AG08396 (cell line): ENCODE results near the gene DNAH14.
A peak's percentile ranks its signal among the peaks of the same experiment; 100 is the strongest.
"Not testable (repeated sequence)": the region's sequence is repeated elsewhere in the genome, so short reads cannot be mapped to it uniquely, and the experiment has no call there.

Experiments
- DNase-seq: peaks from one replicate; pipeline ENCODE4 v3.0.0; 2012; ENCODE audit warnings: low spot score, mixed read lengths

Gene DNAH14

DNA sequence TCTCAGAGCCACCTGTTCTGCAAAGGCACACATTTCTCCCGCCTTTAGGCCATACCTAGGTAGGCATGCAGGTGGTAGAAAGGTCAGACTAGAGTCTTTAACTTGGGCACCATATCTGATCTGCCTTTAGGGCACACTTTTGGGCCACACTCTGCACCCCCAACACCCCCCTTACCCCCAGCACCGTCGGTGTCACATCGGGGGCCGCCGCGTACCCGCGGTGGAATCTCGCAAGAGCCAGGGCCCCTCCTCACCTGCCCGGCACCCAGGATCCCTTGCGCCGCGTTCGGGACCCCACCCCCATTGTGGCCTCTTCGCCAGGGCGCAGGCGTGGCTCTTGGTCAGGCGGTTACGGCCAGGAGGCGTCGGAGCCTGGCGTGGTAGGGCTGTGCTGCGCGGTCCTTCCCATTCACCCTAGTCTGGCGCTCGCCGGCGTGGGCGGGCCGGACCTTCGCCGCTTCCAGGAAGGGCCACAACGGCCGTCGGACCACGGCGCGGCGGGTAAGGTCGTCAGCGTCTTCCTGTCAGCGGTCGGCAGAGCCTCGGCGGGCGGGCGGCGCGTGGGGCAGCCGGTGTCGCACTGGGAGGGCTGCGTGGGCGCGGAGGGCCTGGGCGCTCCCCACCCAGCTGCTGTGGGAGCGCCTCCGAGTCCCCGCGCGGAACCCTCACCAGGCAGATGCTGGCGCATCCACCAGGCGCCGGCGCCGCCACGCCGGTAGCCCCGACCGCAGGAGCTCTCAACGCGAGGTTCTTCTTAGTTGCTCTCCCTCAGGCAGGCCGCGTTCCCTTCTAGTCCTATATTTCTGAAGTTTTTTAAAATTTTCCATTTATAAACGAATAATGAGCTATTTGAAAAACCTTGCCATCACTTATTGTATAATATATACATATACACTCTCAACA, at the start of gene DNAH14:
Gene DNAH14 (plus strand): TSS at position 341 of the 903 bp plus-strand sequence. CDS start 23,028 bp downstream, outside the sequence.
- DNase-seq = peak; percentile 88

DNA sequence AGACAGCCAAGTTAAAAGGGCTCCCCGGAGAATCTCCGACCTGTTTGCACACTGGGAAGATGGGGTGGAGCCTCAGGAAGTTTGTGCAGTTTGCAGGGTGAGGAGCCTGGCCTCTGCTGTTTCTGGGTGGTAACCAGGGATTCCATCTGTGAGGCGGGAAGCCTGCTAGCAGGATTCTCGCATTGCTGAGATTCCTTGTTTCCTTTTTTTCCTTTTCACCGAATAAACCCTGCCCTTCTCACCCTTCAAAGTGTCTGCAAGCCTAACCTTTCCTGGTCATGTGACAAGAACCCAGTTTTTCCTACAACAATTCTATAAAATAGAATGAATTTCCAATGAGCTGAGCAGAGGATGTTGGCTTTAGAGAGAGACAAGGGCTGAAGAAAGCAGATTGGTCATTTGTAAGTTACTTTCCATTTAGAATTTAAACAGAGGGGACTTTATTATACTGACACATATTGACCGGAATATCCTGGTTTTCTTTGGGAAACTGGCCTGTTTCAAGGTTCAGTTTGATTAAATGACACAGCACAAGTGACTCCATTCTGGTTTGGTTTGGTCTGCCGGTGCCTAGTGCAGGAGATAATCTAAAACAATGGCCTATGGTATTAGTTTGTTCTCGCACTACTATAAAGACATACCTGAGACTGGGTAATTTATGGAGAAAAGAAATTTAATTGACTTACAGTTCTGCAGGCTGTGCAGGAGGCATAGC, 48.7 kb upstream of the DNAH14 start:
- no peak for DNase-seq

DNA sequence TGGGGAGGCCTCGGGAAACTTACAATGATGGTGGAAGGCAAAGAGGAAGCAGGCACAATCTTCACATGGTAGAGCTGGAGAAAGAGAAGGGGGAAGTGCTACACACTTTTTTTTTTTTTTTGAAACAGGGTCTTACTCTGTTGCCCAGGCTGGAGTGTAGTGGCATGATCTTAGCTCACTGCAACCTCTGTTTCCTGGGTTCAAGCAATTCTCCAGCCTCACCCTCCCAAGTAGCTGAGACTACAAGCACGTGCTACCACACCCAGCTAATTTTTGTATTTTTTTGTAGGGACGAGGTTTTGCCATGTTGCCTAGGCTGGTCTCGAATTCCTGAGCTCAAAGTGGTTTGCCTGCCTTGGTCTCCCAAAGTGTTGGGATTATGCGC, 48.2 kb upstream of the DNAH14 start:
- DNase-seq = not testable (repeated sequence)

DNA sequence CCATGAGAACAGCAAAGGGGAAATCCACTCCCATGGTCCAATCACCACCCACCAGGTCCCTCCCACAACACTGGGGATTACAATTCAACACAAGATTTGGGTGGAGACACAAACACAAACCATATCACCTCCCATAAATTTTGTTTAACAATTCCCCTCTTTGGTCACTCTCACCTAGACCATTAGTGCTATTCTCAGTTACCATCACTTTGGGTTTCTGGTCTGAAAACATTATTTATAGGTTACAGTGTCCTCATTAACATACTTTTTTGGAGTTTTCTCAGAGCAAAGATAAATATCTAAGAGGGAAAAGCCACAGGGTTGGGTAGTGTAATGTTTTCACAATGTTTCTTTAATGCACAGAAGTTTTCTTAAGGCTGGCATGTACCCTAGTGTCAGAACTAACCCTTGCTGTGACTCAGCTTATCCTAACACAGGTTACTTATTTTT, 47.7 kb upstream of the DNAH14 start:
- DNase-seq = no peak

DNA sequence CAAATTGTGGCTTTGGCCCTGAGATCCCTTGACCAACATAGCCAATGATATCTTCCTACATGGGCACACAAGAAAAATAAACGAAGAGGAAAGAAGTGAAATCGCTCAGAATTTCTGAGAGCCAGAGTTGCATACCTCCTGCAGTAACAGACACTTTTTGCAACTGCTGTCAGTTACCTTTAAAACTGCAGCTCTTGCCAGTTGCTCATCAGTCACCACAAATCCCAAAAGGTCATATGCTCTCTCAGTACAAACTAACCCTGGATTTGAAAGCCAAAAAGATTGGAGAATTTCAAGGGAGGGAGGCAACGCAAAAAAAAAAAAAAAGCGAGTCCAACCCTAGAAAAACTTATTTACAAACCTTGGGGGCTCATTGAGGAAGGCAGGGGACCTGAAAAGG, 47.2 kb upstream of the DNAH14 start:
- DNase-seq = no peak

DNA sequence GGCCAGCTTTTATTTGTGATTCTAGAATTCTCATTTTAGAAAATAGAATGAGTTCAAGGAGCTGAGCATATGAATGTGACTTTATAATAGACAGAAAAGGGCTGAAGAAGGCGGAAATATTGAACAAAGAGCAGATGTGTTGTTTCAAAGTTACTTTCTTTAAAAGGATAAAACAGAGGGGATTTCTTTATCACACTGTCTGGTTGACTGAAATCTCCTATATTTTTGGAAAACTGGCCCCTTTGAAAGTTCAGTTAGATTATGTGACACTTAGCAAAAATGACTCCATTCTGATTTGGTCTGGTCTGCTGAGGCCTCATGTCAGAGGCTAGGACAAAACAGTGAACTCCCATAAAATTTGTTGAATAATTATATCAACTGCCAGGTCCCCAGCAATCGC, 46.4 kb upstream of the DNAH14 start:
- no peak for DNase-seq

DNA sequence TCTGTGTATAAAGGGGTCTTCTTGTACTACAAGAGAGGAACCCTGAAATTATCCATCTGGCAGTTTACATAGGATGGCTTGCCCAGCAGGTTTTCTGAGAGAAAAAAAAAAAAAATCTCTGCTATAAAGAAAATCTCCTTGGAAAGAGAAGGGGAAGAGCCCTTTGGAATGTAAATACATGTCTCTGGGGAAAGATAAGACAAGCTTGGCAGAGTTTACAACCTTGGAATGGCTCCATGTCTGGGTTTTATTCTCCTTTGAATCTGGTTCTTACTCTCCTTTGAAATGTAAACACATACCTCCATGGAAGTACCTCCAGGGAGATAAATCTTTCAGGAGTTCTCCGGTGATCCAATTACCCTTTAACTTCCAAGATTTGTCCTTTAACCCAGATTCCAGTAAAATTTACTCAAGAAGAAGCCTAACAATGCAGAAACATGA, 45.1 kb upstream of the DNAH14 start:
- DNase-seq = no peak

DNA sequence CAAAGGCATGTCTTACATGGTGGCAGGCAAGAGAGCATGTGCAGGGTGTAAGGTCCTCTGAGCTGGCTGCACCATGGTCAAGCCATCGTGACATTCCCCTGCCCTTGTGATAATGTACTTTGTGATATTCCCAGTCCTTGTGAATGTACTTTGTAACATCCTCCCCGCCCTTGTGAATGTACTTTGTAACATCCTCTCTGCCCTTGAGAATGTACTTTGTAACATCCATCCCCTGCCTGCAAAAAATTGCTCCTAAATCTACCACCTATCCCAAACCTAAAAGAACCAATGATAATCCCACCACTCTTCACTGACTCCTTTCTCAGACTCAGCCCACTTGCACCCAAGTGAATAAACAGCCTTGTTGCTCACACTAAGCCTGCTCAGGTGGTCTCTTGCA, 44.1 kb upstream of the DNAH14 start:
- not testable (repeated sequence) for DNase-seq

DNA sequence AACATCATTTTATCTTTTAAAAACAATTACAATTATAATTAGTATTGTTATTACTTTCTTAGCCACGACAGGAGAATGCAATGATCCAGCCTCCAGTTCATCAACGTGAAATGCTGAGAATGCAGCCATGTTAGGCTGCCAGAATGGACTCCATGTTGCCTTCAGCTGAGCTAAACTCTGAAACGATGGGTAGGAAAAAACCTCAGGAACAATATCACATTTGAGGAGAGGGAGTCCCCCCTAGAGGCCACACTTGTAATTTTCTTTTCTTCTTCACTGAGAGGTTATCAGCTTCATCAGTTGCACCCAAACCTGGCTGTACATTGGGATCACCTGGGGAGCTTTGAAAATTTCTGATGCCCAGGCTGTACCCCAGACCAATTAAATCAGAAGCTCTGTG, 34.6 kb upstream of the DNAH14 start:
- peak; percentile 15 for DNase-seq

DNA sequence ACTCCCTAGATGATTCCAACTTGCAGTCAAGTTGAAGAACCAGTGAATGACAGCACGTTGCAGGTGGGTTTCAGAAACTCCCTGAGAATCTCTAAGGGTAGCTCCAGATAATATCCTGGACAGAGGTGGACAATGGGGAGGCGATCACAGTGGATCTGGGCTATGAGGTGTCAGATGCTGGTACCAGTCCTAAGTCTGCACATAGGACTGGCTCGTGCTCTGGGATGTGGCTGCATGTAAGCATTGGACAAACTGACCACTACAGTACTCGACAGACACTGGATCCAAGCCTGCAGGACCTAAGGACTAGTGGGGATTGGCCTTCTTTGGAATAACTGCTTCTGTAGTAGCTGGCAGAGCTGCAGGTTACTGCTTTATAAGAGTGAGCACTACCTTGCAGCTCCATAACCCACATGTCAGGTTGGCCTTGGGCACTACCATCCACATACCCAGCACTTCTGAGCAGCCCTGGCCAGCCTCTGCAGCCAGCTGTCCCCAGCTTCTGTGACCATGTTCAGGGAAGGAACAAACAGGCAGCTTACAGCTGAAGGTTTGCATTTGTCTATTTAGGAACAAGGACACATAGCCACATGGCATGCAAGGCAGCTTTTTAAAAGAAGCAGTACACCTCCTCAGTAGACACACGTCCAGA, 33.2 kb upstream of the DNAH14 start:
- DNase-seq = no peak

DNA sequence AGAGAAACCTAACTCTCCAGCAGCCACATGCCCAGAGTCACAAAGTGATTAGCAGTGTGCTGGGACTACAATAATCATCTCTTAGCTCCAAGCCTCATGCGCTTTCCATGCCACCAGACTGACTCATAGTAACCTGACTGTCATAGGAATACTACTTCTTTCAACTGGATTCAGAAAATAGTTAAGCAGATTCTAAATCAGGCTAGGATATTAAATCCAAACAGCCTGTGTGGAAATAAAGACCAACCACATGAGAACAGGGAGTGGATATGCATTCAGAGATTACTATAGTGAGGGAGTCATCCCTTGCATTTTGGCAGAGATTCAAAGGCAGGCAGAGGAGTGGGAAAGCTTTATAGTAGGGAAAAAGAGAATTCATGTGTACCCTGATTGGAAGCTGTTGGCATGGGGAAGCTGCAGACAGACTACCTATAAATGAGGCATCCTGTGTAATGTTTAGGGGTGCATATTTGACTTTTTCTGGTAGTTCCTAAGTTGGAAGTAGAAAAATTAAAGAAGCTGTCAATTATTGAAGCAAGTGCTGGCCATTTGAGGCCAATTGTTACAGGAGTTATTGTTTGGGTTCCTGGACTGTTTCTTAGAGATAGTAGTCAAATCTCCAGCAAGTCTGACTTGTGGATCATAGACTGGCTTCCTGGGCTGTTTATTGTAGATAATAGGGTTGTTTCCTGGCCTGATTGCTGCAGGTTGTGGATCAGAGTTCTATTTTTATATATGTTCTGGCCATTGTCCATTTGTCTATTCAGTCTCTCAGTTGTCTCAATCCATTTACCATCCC, 31.7 kb upstream of the DNAH14 start:
- no peak for DNase-seq

DNA sequence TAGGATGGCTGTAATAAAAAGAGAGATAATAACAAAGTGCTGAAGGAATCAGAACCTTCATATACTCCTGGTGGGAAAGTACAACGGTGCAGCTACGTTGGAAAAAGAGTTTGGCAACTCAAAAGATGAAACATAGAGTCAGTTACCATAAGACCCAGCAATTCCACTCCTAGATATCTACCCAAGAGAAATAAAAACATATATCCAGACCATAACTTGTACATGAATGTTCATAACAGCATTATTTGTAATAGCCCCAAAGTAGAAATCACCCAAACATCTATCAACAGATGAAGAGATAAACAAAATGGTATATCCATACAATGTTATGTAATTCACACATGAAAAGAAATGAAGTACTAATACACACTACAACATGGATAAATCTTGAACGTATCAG, 30.5 kb upstream of the DNAH14 start:
- DNase-seq = no peak

DNA sequence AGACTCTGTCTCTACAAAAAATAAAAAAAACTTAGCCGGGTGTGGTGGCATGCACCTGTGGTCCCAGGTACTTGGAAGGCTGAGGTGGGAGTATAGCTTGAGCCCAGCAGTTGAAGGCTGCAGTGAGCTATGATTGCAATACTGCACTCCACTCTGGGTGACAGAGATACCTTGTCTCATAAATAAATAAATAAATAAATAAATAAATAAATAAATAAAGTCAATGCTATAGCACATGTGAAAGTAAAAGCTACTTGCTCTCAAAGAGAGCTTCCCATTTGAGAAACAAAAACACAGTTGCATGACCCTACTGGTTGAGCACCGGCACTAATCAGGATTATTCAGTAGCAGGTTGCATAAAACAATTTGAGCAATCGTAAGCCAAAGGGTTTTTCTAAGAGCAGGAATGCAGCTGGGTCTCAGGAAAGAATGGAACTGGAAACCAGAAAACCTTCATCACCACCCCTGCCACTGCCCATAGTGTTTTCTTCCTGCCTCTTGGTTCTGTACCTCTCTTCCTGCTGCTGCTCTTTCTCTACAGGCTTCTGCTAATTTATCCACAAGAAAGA, 29.3 kb upstream of the DNAH14 start:
- no peak for DNase-seq

DNA sequence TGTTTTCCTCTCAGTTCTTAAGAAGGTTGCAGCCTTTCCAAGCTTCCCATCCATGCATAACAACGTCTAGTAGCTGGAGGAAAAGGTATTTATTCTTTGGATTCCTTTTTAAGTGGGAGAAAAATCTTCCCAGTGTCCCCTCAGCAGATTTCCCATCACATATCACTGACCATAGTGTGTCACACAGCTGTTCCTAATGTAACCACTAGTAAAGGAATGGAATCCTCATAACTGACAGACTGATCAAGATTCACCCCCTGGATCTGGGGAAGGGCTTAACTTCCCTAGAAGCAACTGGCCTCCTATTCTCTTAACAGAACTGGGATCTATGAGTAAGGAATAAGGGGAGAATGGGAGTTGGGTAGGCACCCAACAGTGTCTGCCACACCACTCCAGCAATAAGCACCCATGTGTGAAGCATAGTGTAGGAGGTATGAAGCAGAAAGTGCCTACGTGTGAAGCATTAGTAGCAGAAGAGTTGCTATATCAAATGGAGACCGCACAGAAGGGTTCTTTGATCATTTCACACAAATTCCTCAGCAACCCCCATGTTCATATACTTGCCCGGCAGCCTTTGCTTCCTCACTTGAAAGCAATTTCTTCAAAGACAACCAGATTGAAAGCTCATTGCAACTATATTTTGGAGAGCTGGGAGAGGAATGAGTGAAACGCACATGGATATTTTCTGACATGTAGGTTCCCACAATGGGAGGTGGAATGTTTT, 28.2 kb upstream of the DNAH14 start:
- no peak for DNase-seq

DNA sequence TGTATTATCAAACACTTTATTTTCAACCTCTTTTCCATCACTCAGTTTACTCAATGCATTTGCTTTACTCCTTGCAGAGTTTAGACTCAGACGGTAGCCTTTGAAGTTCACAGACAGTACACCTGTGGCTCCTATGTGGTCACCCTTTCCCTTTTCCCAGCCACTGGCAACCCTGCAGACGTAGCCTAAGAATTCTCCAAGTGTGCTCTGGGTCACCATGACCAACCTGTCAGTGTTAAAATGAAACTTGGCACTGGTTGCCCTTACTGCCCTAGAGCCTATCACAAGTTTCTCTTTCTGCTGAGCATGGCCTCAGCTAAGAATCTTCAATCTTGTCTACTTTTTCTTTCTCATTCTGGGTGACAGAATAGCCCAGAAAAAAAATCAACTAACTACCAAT, 25.5 kb upstream of the DNAH14 start:
- DNase-seq = no peak

DNA sequence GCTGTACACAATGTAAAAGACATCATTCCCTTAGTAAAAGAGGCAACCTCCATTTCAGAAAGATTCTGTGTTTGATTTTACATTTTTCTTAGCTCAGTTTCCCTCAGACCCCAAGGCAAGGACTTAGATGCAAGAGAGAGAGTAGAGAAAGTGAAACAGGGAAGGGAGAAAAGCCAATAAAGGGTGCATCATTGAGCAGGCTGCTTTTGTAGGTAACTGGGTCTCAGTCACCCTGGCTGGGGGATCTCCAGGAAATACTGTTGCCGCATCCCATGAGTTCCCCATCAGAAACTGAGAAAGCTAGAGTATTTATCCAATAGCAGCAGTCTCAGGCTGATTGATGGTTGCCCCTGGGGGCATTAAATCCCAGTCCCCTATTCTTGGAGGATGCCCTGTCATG, 23.1 kb upstream of the DNAH14 start:
- no peak for DNase-seq

DNA sequence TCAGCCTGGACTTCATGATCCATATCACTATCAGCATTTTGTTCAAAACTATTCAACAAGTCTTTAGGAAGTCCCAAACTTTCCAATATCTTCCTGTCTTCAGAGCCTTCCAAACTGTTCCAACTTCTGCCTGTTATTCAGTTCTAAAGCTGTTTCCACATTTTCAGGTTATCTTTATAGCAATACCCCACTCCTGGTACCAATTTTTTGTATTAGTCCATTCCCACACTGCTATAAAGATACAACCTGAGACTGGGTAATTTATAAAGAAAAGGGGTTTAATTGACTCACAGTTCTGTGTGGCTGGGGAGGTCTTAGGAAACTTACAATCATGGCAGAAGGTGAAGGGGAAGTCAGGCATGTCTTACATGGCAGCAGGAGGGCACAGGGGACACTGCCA, 18.3 kb upstream of the DNAH14 start:
- DNase-seq = no peak

DNA sequence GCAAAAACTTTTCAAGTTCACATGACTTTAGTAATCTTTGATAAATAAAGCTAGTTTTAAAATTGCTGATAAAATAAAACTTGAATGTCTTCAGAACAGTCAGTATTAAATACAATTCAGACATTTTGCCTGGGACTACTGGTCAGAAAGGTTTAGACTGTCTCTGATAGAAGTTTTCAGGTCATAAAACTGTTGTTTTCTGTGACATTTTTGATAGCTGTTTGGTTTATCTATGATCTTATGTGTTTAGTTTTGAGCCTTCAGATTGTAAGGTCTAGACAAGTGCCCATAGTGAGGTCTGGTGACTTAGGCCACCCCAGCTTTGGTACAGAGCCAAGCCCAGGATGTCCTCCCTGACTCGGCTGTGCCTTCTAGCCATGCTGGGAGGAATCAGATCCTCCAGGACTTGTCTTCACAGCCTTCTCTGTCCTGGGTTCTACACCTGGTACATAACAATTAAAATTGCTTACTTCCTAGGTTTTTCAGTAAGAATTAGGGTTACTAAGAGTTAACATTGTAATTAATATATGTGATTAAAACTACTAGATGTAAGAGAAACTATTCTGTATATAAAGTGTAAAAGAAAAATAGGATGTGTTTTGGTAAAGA, 15.1 kb upstream of the DNAH14 start:
- DNase-seq = no peak

DNA sequence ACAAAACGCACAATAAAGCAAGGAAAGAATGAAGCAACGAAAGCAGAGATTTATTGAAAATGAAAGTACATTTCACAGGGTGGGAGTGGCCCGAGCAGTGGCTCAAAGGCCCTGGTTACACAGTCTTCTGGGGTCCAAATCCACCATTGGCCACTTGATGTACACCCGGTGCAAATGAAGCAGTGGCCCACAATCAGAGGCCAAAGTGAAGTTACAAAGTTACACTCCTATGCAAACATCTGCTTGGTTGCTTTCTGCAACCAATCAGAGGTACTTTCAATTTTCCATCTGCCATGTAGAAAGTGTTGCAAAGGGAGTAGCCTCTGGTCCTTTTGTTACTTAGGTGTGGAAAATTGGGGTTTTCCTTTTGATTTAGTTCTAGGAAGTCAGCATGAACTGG, 10.0 kb upstream of the DNAH14 start:
- no peak for DNase-seq

DNA sequence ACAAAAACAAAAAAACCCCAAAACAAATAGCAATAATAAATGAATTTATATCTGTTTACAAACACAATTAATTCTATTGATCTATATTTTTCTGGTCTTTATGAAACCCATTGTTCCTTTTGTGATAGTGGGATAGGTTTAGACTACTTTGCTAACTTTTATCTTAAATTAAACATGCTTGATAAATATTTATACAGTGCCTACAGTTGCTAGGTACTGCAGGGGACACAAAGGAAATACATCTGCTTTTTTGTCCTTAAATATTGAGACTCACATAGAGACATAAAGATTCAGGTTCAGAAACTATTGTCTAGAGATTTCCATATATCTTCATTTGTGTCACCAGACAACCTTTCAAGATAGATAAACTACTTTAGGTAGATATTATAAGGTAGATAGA, 8.5 kb upstream of the DNAH14 start:
- DNase-seq = no peak
